Measurements from ENCODE around the gene ATG13.

DNA sequence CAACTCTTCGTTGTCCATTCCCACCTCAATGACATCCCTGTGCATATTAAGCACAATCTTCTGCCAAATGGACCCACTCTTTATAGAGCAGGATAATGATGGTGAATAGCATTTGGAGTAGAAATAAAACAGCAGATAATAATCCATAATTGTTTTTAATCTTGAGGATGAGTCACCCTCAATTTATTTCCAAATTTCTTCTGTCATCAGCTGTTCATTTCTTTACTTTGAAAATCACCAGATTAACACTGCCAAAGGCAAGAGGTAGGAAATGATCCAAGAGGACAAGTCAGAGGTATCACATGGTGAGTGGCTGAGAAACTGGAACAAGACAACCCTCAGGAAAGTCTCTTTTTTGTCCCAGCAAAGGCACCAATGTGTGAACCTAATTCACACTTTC lies 16.2 kb upstream of the ATG13 start:
- TF ChIP-seq, protein P1, sequence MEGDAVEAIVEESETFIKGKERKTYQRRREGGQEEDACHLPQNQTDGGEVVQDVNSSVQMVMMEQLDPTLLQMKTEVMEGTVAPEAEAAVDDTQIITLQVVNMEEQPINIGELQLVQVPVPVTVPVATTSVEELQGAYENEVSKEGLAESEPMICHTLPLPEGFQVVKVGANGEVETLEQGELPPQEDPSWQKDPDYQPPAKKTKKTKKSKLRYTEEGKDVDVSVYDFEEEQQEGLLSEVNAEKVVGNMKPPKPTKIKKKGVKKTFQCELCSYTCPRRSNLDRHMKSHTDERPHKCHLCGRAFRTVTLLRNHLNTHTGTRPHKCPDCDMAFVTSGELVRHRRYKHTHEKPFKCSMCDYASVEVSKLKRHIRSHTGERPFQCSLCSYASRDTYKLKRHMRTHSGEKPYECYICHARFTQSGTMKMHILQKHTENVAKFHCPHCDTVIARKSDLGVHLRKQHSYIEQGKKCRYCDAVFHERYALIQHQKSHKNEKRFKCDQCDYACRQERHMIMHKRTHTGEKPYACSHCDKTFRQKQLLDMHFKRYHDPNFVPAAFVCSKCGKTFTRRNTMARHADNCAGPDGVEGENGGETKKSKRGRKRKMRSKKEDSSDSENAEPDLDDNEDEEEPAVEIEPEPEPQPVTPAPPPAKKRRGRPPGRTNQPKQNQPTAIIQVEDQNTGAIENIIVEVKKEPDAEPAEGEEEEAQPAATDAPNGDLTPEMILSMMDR (conservative IDR thresholded peaks at IDR 0.05) = no peak
- TF ChIP-seq EZH2 (IDR thresholded peaks at IDR 0.05; ENCODE audit: low read depth) = no peak

Measured in PC-9 (cell line).